Measurements from ENCODE around the gene RAD51B. TPM values are rescaled to one million over a fixed set of nuclear protein-coding genes. Genes with fewer than 3 reads are reported as not detected.

RAD51B gene
- total RNA-seq, 1 experiment from 2014 or later = 20.0 TPM

- H3K4me1 ChIP-seq (ENCODE audit: control insufficient read depth in 1 of 2, insufficient read depth in 2 of 2, low read length in 2 of 2) = peaks cover 25 to 34% of the 10 kb centered on the region in 2 experiments
- intact Hi-C loops (cut with micrococcal nuclease) = no loop called here
- ATAC-seq (peak; percentile 39; the same call in 1 of the 2 replicates), DNase-seq (ENCODE audit: low read depth, low spot score) (no peak)
- no peak overlapping the region for H3K27ac ChIP-seq (ENCODE audit: low read depth, low read length)
- ChIA-PET CTCF (no interaction called here), POLR2A (no interaction called here), RAD21 (ENCODE audit: low non-redundant PET in 1 of 2, low total read pairs in 2 of 2, uncharacterized antibody in 2 of 2, unreplicated experiment in 2 of 2) (no interaction called here)
- H3K4me3 ChIP-seq (replicated peaks in 1 of 2; ENCODE audit: low read depth in 1 of 2, low read length in 2 of 2) = no peak overlapping the region
- no peak for TF ChIP-seq POLR2AphosphoS5 (IDR thresholded peaks at IDR 0.05; ENCODE audit: low read depth, low read length)
- TF ChIP-seq SP1 (IDR thresholded peaks at IDR 0.05; ENCODE audit: low read depth) = peak; percentile 26; the same call in 1 of the 2 replicates
- TF ChIP-seq FOSL1 (IDR thresholded peaks at IDR 0.05; ENCODE audit: low read depth) = peak; percentile 40; the same call in 1 of the 2 replicates
- no peaks in the 10 kb centered on the region for H4K20me1 ChIP-seq (ENCODE audit: insufficient read depth)
- no TSS peak for BruUV-seq (replicated peaks)
- no peak overlapping the region for H2AFZ ChIP-seq (ENCODE audit: low read depth, low read length, poor library complexity, severe bottlenecking)
- no peaks in the 10 kb centered on the region for H3K27me3 ChIP-seq (ENCODE audit: insufficient read depth, low read length)
- peak overlapping the region; percentile 40 for H3K4me2 ChIP-seq (ENCODE audit: low read length)
- no peaks in the 10 kb centered on the region for H3K9me3 ChIP-seq (ENCODE audit: control insufficient read depth in 1 of 2, insufficient read depth in 1 of 2, low read depth in 1 of 2, low read length in 2 of 2)
- no peak overlapping the region for H3K9ac ChIP-seq (ENCODE audit: low read length)
- no peaks in the 10 kb centered on the region for H3K36me3 ChIP-seq (ENCODE audit: control insufficient read depth in 1 of 2, insufficient read depth in 2 of 2, low read length in 2 of 2)
- H3K79me2 ChIP-seq (ENCODE audit: insufficient read depth, low read length) = no peaks in the 10 kb centered on the region
- no peaks in the 10 kb centered on the region for H3K9me2 ChIP-seq (ENCODE audit: insufficient read depth)
These were observed 855.6 kb downstream of the RAD51B start for GRCh38 chr14:68675233-68675577.

- Histone ChIP-seq H3K79me2 (ENCODE audit: insufficient read depth, low read length) (no peaks in the 10 kb centered on the region), H3K9me3 (ENCODE audit: control insufficient read depth in 1 of 2, insufficient read depth in 1 of 2, low read depth in 1 of 2, low read length in 2 of 2) (no peaks in the 10 kb centered on the region), H3K36me3 (ENCODE audit: control insufficient read depth in 1 of 2, insufficient read depth in 2 of 2, low read length in 2 of 2) (no peaks in the 10 kb centered on the region), H2AFZ (ENCODE audit: low read depth, low read length, poor library complexity, severe bottlenecking) (no peak overlapping the region), H3K4me1 (ENCODE audit: control insufficient read depth in 1 of 2, insufficient read depth in 2 of 2, low read length in 2 of 2) (peaks cover 25 to 37% of the 10 kb centered on the region in 2 experiments), H3K9me2 (ENCODE audit: insufficient read depth) (no peaks in the 10 kb centered on the region), H3K27ac (ENCODE audit: low read depth, low read length) (no peak overlapping the region), H4K20me1 (ENCODE audit: insufficient read depth) (no peaks in the 10 kb centered on the region), H3K4me2 (ENCODE audit: low read length) (peak overlapping the region; percentile 10; the same call in 1 of the 2 replicates), H3K4me3 (replicated peaks in 1 of 2; ENCODE audit: low read depth in 1 of 2, low read length in 2 of 2) (no peak overlapping the region), H3K9ac (ENCODE audit: low read length) (no peak overlapping the region), H3K27me3 (ENCODE audit: insufficient read depth, low read length) (no peaks in the 10 kb centered on the region)
- RAD21 ChIA-PET (ENCODE audit: low non-redundant PET in 1 of 2, low total read pairs in 2 of 2, uncharacterized antibody in 2 of 2, unreplicated experiment in 2 of 2) = no interaction called here
- DNase-seq (ENCODE audit: low read depth, low spot score) (no peak), ATAC-seq (peak; percentile 71)
- intact Hi-C loops (cut with micrococcal nuclease) = no loop called here
- TF ChIP-seq ATF3 (IDR thresholded peaks at IDR 0.05) (no peak), SRF (IDR thresholded peaks at IDR 0.05; ENCODE audit: low read depth) (no peak)
- CTCF ChIA-PET = no interaction called here
- BruUV-seq (replicated peaks) = no TSS peak
- POLR2A ChIA-PET = no interaction called here
These were observed 856.9 kb downstream of the RAD51B start for GRCh38 chr14:68676511-68676943.

Data from HCT116 (cell line).